ENCODE results near the gene ZNF17. TPM values are rescaled to one million over a fixed set of nuclear protein-coding genes. Genes with fewer than 3 reads are reported as not detected.

The ZNF17 gene
- total RNA-seq, 1 experiment from 2014 or later, result 5.1 TPM

DNA sequence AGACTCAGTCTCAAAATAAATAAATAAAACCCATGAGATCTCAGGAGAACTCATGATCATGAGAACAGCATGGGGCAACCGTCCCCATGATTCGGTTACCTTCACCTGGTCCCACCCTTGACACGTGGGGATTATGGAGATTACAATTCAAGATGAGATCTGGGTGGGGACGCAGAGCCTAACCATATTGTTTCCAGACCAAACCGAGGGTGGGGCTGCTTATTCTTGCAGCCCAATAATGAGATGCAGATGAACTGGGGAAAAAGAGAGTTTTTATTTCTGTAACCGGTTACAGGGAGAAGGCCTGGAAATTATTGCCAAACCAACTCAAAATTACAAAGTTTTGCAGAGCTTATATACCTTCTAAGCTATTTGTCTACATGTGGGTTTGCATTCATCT, 34.8 kb upstream of the ZNF17 start:
- H3K79me2 ChIP-seq (ENCODE audit: insufficient read depth, low read length), result no peaks in the 10 kb centered on the region
- no peak overlapping the region for H3K4me2 ChIP-seq (ENCODE audit: low read length)
- intact Hi-C loops (cut with micrococcal nuclease), result no loop called here
- peaks cover 22 to 25% of the 10 kb centered on the region in 2 experiments; a peak in 3 of 4 replicates for H3K9me3 ChIP-seq (ENCODE audit: control insufficient read depth in 1 of 2, insufficient read depth in 1 of 2, low read depth in 1 of 2, low read length in 2 of 2)
- DNase-seq (ENCODE audit: low read depth, low spot score) (no peak), ATAC-seq (no peak)
- H3K4me3 ChIP-seq (replicated peaks in 1 of 2; ENCODE audit: low read depth in 1 of 2, low read length in 2 of 2), result no peak overlapping the region
- TF ChIP-seq EZH2phosphoT487 (IDR thresholded peaks at IDR 0.05; ENCODE audit: borderline replicate concordance), result no peak
- no peak for TF ChIP-seq ZFX (IDR thresholded peaks at IDR 0.05)
- no peak for TF ChIP-seq POLR2AphosphoS5 (IDR thresholded peaks at IDR 0.05; ENCODE audit: low read depth, low read length)
- no peak for TF ChIP-seq SIN3A (IDR thresholded peaks at IDR 0.05; ENCODE audit: low read depth)
- no peak for TF ChIP-seq TCF7L2 (IDR thresholded peaks at IDR 0.05; ENCODE audit: borderline replicate concordance, extremely low read depth, insufficient read depth, insufficient read length)
- TF ChIP-seq, protein P1, sequence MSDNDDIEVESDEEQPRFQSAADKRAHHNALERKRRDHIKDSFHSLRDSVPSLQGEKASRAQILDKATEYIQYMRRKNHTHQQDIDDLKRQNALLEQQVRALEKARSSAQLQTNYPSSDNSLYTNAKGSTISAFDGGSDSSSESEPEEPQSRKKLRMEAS (IDR thresholded peaks at IDR 0.05), result no peak
- TF ChIP-seq EGR1 (IDR thresholded peaks at IDR 0.05; ENCODE audit: low read depth), result no peak
- TF ChIP-seq, protein P2, sequence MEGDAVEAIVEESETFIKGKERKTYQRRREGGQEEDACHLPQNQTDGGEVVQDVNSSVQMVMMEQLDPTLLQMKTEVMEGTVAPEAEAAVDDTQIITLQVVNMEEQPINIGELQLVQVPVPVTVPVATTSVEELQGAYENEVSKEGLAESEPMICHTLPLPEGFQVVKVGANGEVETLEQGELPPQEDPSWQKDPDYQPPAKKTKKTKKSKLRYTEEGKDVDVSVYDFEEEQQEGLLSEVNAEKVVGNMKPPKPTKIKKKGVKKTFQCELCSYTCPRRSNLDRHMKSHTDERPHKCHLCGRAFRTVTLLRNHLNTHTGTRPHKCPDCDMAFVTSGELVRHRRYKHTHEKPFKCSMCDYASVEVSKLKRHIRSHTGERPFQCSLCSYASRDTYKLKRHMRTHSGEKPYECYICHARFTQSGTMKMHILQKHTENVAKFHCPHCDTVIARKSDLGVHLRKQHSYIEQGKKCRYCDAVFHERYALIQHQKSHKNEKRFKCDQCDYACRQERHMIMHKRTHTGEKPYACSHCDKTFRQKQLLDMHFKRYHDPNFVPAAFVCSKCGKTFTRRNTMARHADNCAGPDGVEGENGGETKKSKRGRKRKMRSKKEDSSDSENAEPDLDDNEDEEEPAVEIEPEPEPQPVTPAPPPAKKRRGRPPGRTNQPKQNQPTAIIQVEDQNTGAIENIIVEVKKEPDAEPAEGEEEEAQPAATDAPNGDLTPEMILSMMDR (IDR thresholded peaks at IDR 0.05 in 2 of 3, conservative IDR thresholded peaks at IDR 0.05 in 1 of 3; ENCODE audit: borderline replicate concordance in 1 of 3, insufficient read depth in 1 of 3, low read depth in 2 of 3, low read length in 2 of 3), result no peak
- TF ChIP-seq POLR2A (IDR thresholded peaks at IDR 0.05; ENCODE audit: borderline replicate concordance, extremely low read depth, insufficient read depth, insufficient read length), result no peak
- TF ChIP-seq, protein P3, sequence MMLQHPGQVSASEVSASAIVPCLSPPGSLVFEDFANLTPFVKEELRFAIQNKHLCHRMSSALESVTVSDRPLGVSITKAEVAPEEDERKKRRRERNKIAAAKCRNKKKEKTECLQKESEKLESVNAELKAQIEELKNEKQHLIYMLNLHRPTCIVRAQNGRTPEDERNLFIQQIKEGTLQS (IDR thresholded peaks at IDR 0.05), result no peak
- no peak for TF ChIP-seq YY1 (IDR thresholded peaks at IDR 0.05; ENCODE audit: extremely low read depth, insufficient replicate concordance, low read depth, low read length)
- no peak for TF ChIP-seq SRF (IDR thresholded peaks at IDR 0.05; ENCODE audit: low read depth)
- no peak for TF ChIP-seq CEBPB (IDR thresholded peaks at IDR 0.05; ENCODE audit: low read depth)
- no peak overlapping the region for H3K27ac ChIP-seq (ENCODE audit: low read depth, low read length)
- no peaks in the 10 kb centered on the region for H4K20me1 ChIP-seq (ENCODE audit: insufficient read depth)
- no peak overlapping the region for H2AFZ ChIP-seq (ENCODE audit: low read depth, low read length, poor library complexity, severe bottlenecking)
- no peak overlapping the region for H3K9ac ChIP-seq (ENCODE audit: low read length)
- RAD21 ChIA-PET (ENCODE audit: low non-redundant PET in 1 of 2, low total read pairs in 2 of 2, uncharacterized antibody in 2 of 2, unreplicated experiment in 2 of 2), result no interaction called here
- H3K9me2 ChIP-seq (ENCODE audit: insufficient read depth), result no peaks in the 10 kb centered on the region
- CTCF ChIA-PET, result no interaction called here
- BruUV-seq (replicated peaks), result no TSS peak
- 0 out of 4 replicates have a peak, but pooled peaks cover 0 to 8% of the 10 kb centered on the region in 2 experiments for H3K36me3 ChIP-seq (ENCODE audit: control insufficient read depth in 1 of 2, insufficient read depth in 2 of 2, low read length in 2 of 2)
- H3K27me3 ChIP-seq (ENCODE audit: insufficient read depth, low read length), result no peaks in the 10 kb centered on the region
- POLR2A ChIA-PET, result no interaction called here
- no peaks in the 10 kb centered on the region for H3K4me1 ChIP-seq (ENCODE audit: control insufficient read depth in 1 of 2, insufficient read depth in 2 of 2, low read length in 2 of 2)

Data from HCT116 (cell line).